Cardiac ventricle fibroblast (primary cell): Measurements from ENCODE around the gene RLN1. TPM values are rescaled to one million over a fixed set of nuclear protein-coding genes. Genes with fewer than 3 reads are reported as not detected.

Experiments used
- total RNA-seq: library from RNA; depleted of rRNA; stranded (reverse); fragments of >200 nt; gene quantifications from 2 replicates; pipeline ENCODE4 v1.2.3, GENCODE V29; 2015

Gene RLN1
- not detected in 2 replicates for total RNA-seq

GRCh38 chr9:5338992-5339981 lies at the start of gene RLN1:
Gene RLN1, minus strand, starts transcription at chr9:5339876. Its CDS starts 130 bp downstream, at chr9:5339746.

DNA sequence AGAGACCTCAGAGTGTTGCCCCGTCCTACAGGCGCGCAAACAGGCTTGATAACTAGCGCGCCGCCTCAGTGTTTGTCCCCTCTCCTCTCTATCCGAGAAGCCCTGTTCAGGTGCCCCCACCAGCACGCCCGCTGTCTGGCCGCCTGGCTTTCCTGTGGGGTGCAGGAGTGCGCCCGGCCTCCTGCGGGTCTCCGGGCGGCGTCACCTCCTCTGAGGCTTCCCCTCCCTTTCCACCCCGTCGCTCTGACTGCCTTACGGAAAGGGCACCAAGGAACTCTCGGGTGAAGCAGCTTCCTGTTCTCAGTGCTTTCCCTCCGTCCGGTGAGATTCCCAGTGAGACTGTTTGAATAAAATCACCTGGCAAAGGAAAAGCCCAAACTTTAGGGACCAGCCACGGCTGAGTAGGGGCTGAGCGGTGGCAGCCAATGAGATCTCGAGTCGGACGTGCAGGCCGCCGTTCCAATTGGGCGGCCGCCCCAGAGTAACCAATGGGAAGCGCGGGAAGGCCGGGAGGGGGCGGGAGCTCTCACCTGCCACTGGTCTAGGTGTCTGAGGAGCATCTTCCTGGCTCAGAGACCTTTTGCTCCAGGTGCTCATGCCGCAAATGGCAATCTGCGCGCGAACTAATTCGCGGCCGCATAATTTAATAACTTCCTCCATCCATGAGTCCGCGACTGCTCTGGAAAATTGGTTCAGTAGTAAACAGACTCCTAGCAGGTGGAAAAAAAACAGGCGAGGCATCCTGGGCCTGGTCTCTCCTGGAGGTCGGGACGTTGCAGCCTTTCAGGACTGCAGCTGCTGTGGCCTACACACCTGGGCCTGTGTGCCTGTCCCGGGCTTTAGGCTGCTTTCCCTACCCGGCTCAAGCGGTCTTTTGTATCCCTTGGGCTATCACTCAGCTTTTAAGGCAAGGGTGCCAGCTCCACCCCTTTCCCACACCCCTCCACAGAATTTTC lies 35.6 kb downstream of the RLN1 start, which contains the start of gene RLN2:
Gene RLN2 (minus strand): TSS at position 877 of the 956 bp plus-strand sequence. CDS start 136 bp downstream, at position 741.

Other genes with a start within 250 kb of the RLN1 start
- gene INSL6, start 154.2 kb downstream of the RLN1 start, total RNA-seq: not detected in 2 replicates
- not detected in 2 replicates for gene INSL4, start 108.5 kb downstream of the RLN1 start, total RNA-seq
- gene RLN2, start 35.2 kb downstream of the RLN1 start, total RNA-seq: not detected in 2 replicates
- gene PLGRKT, start 98.0 kb upstream of the RLN1 start, total RNA-seq: 7.9 and 12.7 TPM in 2 replicates
- 0.19 and 0.34 TPM in 2 replicates for gene CD274, start 110.7 kb upstream of the RLN1 start, total RNA-seq
- gene PDCD1LG2, start 170.7 kb upstream of the RLN1 start, total RNA-seq: 4.9 and 7.2 TPM in 2 replicates